GM21723 (cell line): ENCODE measurements around the gene MCOLN1.
"Not testable (repeated sequence)": the region's sequence is repeated elsewhere in the genome, so short reads cannot be mapped to it uniquely, and the experiment has no call there.

Experiments
- ATAC-seq: cut with Tn5 transposase; IDR thresholded peaks from one replicate; pipeline ENCODE4 v1.9.1; 2021; ENCODE audit warnings: mild to moderate bottlenecking, moderate library complexity; ENCODE audit not compliant: unreplicated experiment

MCOLN1 gene

DNA sequence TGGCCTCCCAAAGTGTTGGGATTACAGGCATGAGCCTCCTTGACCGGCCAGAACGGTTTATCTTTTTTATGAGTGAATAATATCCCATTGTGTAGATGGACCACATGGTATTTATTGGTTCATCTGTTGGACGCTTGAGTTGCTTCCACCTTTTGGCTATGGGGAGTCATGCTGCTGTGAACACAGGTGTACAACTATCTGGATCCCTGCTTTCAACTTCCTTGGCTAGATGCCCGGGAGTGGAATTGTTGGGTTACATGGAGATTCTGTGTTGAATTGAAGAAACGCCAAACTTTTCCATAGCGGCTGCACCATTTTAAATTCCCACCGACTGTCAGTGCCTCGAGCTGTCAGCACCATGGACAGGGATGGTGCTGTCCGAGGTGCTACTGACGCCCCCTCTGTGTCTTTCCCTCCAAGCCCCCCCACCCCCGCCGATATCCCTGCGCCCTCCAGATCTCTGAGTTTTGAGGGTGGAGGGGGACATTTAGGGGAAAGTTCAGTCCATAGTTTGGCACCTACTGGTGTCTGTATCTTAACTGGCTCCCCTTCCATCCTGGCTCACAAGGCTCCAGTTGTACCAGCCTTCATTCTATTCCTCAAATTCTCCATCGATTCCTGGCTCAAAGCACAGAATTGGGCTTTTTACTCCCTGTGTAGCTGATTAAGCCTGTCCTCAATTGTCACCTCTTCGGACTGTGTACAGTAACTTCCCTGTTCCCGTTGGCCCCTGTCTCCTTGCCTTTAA, 40.4 kb downstream of the MCOLN1 start:
- ATAC-seq: no peak

DNA sequence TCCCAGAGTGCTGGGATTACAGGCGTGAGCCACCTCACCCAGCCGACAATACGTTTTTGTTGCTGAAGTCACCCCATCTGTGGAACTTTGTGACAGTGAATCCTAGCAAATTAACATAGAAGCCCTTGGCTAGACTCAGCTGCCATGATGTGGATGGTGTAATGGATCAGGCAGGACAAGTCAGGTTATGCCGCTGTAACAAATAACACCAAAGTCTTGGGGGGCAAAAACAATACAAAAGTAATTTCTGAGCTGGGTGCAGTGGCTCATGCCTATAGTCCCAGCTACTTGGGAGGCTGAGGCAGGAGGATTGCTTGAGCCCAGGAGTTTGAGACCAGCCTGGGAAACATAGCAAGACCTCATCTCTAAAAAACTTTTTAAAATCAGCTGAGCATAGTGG, 42.4 kb downstream of the MCOLN1 start:
- ATAC-seq: no peak

GRCh38 chr19:7565332-7565731, 42.9 kb downstream of the MCOLN1 start:
- ATAC-seq: no peak

GRCh38 chr19:7570761-7571160, 48.3 kb downstream of the MCOLN1 start:
- ATAC-seq: no peak

DNA sequence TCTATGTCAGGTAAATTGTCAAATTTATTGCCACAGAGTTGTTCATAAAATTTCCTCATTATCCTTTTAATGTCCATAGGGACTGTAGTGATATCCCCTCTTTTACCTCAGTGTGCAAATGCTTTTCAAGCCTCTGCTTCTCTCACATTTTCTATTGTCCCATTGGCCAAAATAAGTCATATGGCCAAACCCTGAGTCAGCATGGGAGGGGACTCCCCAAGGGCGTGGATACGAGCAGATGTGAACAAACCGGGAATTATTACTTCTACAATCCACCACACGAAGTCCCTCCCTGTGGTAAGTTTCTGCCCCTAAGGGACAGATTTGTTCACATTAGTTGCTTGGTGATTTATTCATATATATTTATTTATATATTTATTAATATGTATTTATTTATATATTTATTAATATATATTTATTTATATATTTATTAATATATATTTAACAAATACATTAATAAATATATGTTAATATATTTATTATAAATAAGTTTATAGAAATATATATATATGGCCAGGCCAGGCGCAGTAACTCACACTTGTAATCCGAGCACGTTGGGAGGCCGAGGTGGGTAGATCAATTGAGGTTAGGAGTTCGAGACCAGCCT, 53.1 kb downstream of the MCOLN1 start:
- no peak for ATAC-seq

DNA sequence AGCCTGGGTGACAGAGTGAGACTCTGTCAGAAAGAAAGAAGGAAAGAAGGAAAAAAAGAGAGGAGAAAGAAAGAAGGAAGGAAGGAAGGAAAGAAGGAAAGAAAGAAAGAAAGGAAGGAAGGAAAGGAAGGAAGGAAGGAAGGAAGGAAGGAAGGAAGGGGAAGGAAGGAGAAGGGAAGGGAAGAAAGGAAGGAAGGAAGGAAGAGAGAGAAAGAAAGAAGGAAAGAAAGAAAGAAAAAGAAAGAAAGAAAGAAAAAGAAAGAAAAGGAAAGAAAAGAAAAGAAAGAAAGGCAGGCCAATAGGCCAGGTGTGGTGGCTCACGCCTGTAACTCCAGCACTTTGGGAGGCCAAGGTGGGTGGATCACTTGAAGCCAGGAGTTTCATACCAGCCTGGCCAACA, 55.0 kb downstream of the MCOLN1 start:
- ATAC-seq: not testable (repeated sequence)

GRCh38 chr19:7578127-7578526, 55.7 kb downstream of the MCOLN1 start:
- no peak for ATAC-seq

DNA sequence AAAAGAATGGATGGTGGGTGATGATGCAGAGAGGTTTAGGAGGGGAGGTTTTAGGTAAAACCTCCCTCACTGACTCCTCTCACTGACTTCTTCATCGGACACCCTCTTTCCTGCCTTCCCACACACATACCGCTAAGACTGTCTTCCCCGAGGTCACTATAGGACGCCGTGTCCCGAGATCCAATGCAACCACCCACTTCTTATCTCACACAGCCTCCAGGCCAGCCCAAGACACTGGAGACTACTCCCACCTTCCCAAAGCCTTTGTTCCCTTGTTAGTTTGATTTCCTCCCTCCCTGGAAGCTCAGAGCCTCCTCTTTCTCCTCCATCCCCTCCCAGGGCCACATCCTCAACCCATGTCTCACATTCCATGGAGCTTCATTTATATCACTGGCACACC, 56.8 kb downstream of the MCOLN1 start:
- no peak for ATAC-seq

DNA sequence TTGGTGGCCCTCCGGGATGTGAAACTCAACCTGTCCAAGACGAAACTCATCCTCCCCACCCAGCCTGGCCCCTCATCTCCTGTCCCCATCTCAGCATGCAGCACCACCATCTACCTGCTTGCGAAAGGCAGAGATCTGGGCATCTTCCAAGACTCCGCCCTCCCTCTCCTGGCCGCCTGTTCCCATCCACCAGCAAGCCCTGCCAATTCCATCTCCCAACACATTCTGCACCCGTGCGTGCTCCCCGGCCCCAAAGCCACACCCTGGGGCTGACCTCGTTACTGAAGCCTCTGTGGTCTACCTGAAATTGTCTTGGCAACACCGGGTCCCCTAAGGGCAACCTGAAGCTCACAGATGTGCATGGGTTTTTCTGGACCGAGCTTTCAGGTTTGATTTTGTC, 60.0 kb downstream of the MCOLN1 start:
- no peak for ATAC-seq
